HEK293 (cell line): ENCODE measurements around the gene OAT.
A peak's percentile ranks its signal among the peaks of the same experiment; 100 is the strongest.

Experiments
- FEZF1 ChIP-seq: fragments of 450-650 bp; formaldehyde crosslinking; IDR thresholded peaks from 2 replicates; pipeline ENCODE4 v1.5.1; 2016; ENCODE audit warnings: missing biosample characterization, missing genetic modification characterization
- GFI1B ChIP-seq: fragments of 450-650 bp; formaldehyde crosslinking; IDR thresholded peaks from 2 replicates; pipeline ENCODE4 v1.5.1; 2016; ENCODE audit warnings: missing biosample characterization, missing genetic modification characterization
- GLI2 ChIP-seq: fragments of 450-650 bp; formaldehyde crosslinking; IDR thresholded peaks from 2 replicates; pipeline ENCODE4; 2017; ENCODE audit warnings: missing biosample characterization, missing genetic modification characterization, low read depth, borderline replicate concordance
- GLIS1 ChIP-seq: fragments of 450-650 bp; formaldehyde crosslinking; IDR thresholded peaks from 2 replicates; pipeline ENCODE4 v1.5.1; 2016; ENCODE audit warnings: missing biosample characterization, missing genetic modification characterization
- MYNN ChIP-seq: fragments of 450-650 bp; formaldehyde crosslinking; IDR thresholded peaks from 2 replicates; pipeline ENCODE4 v1.5.1; 2016; ENCODE audit warnings: missing biosample characterization, missing genetic modification characterization, borderline replicate concordance
- SCRT2 ChIP-seq: fragments of 450-650 bp; formaldehyde crosslinking; IDR thresholded peaks from 2 replicates; pipeline ENCODE4 v1.5.1; 2016; ENCODE audit warnings: missing biosample characterization, missing genetic modification characterization
- ZBTB26 ChIP-seq: fragments of 450-650 bp; formaldehyde crosslinking; optimal IDR thresholded peaks from 2 replicates; pipeline ENCODE3; 2016; ENCODE audit warnings: missing biosample characterization, mild to moderate bottlenecking, missing genetic modification characterization
- ZNF138 ChIP-seq: fragments of 450-650 bp; formaldehyde crosslinking; IDR thresholded peaks from 2 replicates; pipeline ENCODE4 v1.5.1; 2016; ENCODE audit warnings: missing biosample characterization, missing genetic modification characterization, borderline replicate concordance
- ZNF239 ChIP-seq: fragments of 450-650 bp; formaldehyde crosslinking; IDR thresholded peaks from 2 replicates; pipeline ENCODE4 v1.5.1; 2016; ENCODE audit warnings: missing biosample characterization, missing genetic modification characterization
- ZNF248 ChIP-seq: fragments of 450-650 bp; formaldehyde crosslinking; IDR thresholded peaks from 2 replicates; pipeline ENCODE4 v1.5.1; 2017; ENCODE audit warnings: missing biosample characterization, missing genetic modification characterization
- ZNF335 ChIP-seq: fragments of 450-650 bp; formaldehyde crosslinking; conservative IDR thresholded peaks from 2 replicates; pipeline ENCODE4 v1.5.1; 2016; ENCODE audit warnings: missing biosample characterization, missing genetic modification characterization
- ZNF362 ChIP-seq: fragments of 450-650 bp; formaldehyde crosslinking; IDR thresholded peaks from 2 replicates; pipeline ENCODE4 v1.5.1; 2016; ENCODE audit warnings: missing biosample characterization, missing genetic modification characterization
- ZNF366 ChIP-seq: fragments of 450-650 bp; formaldehyde crosslinking; conservative IDR thresholded peaks from 2 replicates; pipeline ENCODE4 v1.5.1; 2016; ENCODE audit warnings: missing biosample characterization, missing genetic modification characterization
- ZNF416 ChIP-seq: fragments of 450-650 bp; formaldehyde crosslinking; IDR thresholded peaks from 2 replicates; pipeline ENCODE4 v1.5.1; 2016; ENCODE audit warnings: missing biosample characterization, missing genetic modification characterization
- ZNF426 ChIP-seq: fragments of 450-650 bp; formaldehyde crosslinking; IDR thresholded peaks from 2 replicates; pipeline ENCODE4 v1.5.1; 2017; ENCODE audit warnings: missing biosample characterization, missing genetic modification characterization, mild to moderate bottlenecking, inconsistent platforms, moderate library complexity
- ZNF473 ChIP-seq: fragments of 450-650 bp; formaldehyde crosslinking; IDR thresholded peaks from 2 replicates; pipeline ENCODE4 v1.5.1; 2017; ENCODE audit warnings: missing biosample characterization, missing genetic modification characterization
- ZNF501 ChIP-seq: fragments of 450-650 bp; formaldehyde crosslinking; IDR thresholded peaks from 2 replicates; pipeline ENCODE4 v1.5.1; 2016; ENCODE audit warnings: missing biosample characterization, missing genetic modification characterization
- ZNF548 ChIP-seq: fragments of 450-650 bp; formaldehyde crosslinking; IDR thresholded peaks from 2 replicates; pipeline ENCODE4 v1.5.1; 2016; ENCODE audit warnings: missing biosample characterization, missing genetic modification characterization
- ZNF549 ChIP-seq: fragments of 450-650 bp; IDR thresholded peaks from 2 replicates; pipeline ENCODE4 v1.5.1; 2018; ENCODE audit warnings: missing biosample characterization, missing genetic modification characterization, mild to moderate bottlenecking, inconsistent platforms, moderate library complexity
- ZNF670 ChIP-seq: fragments of 450-650 bp; formaldehyde crosslinking; IDR thresholded peaks from 2 replicates; pipeline ENCODE4 v1.5.1; 2016; ENCODE audit warnings: missing biosample characterization, missing genetic modification characterization, low read depth
- ZNF791 ChIP-seq: fragments of 450-650 bp; formaldehyde crosslinking; IDR thresholded peaks from 2 replicates; pipeline ENCODE4 v1.5.1; 2016; ENCODE audit warnings: missing biosample characterization, missing genetic modification characterization
- ZSCAN23 ChIP-seq: fragments of 450-650 bp; formaldehyde crosslinking; IDR thresholded peaks from 2 replicates; pipeline ENCODE4 v1.5.1; 2016; ENCODE audit warnings: missing biosample characterization, missing genetic modification characterization
- ZSCAN30 ChIP-seq: fragments of 450-650 bp; IDR thresholded peaks from 2 replicates; pipeline ENCODE4 v1.5.1; 2018; ENCODE audit warnings: missing biosample characterization, mild to moderate bottlenecking, missing genetic modification characterization, moderate library complexity
- TF ChIP-seq, protein P1 (sequence below): fragments of 450-650 bp; formaldehyde crosslinking; IDR thresholded peaks from 2 replicates; pipeline ENCODE4 v1.5.1; 2016; ENCODE audit warnings: missing biosample characterization, missing genetic modification characterization, low read depth
- TF ChIP-seq, protein P2 (sequence below): fragments of 450-650 bp; formaldehyde crosslinking; IDR thresholded peaks from 2 replicates; pipeline ENCODE4 v1.5.1; 2017; ENCODE audit warnings: missing biosample characterization, mild to moderate bottlenecking, missing genetic modification characterization, moderate library complexity
- TF ChIP-seq, protein P3 (sequence below): fragments of 450-650 bp; formaldehyde crosslinking; IDR thresholded peaks from 2 replicates; pipeline ENCODE4 v1.5.1; 2016; ENCODE audit warnings: missing biosample characterization, missing genetic modification characterization
- TF ChIP-seq, protein P4 (sequence below): fragments of 450-650 bp; formaldehyde crosslinking; IDR thresholded peaks from 2 replicates; pipeline ENCODE4 v1.5.1; 2016; ENCODE audit warnings: missing biosample characterization, missing genetic modification characterization, borderline replicate concordance

Gene OAT

DNA sequence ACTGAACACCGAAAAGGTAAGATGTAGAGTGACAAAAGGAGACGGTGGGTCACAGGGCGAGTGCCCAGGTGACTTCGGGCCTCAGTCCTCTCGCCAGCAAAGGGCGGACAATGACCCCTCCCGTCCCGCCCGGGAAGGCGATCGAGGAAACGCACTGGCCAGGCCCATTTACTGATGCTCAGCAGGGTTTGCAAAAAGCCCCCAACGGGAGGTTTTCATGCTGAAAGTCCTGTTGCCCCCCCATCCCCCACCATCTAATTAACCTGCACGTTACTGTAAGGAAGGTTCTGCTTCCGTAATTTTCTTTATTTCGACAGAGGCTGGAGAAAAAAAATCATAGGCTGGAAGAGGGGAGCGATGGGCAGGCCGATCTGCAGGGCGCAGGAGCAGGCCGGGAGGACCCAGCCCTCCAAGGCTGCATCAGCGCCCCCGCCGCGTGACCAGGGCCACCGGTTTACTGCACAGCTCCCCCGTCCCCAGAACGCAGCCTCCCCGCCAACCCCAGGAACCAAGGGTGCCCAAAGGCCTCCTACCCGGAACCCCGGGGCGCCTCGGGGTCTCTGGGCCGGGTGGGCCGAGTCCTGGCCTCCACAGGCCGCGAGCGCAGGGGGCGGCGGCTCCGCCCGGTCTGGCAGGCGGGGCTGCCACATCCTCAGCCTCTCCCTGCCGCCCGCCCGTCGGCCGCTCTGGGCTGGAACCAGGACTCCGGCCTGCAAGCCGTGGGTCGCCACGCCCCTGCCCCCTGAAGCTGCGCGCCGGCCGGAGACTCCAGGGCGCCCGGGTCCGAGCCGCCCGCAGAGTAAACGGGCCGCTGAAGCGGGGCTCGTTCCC is 613 bp downstream of the OAT start (continued):
- TF ChIP-seq ZNF548 (tag by site-specific recombination) (no peak), ZNF473 (tag by site-specific recombination) (no peak), MYNN (tag by site-specific recombination) (no peak), GLIS1 (tag by site-specific recombination) (0 out of 2 replicates have a peak, but pooled peaks have one; percentile 16), ZNF335 (tag by site-specific recombination) (peak; percentile 77), GLI2 (tag by site-specific recombination) (no peak), ZNF426 (tag by site-specific recombination) (no peak), ZNF416 (tag by site-specific recombination) (no peak), ZNF239 (tag by site-specific recombination) (no peak), ZNF791 (tag by site-specific recombination) (no peak), ZNF138 (tag by site-specific recombination) (no peak), ZBTB26 (tag by site-specific recombination) (no peak), SCRT2 (tag by site-specific recombination) (no peak), ZSCAN30 (tag by site-specific recombination) (peak; percentile 17; the same call in 1 of the 2 replicates), ZNF248 (tag by site-specific recombination) (no peak), ZNF501 (tag by site-specific recombination) (peak; percentile 30; the same call in 1 of the 2 replicates), FEZF1 (tag by site-specific recombination) (no peak), GFI1B (tag by site-specific recombination) (no peak), ZNF549 (tag by site-specific recombination) (no peak), ZSCAN23 (tag by site-specific recombination) (no peak), ZNF362 (tag by site-specific recombination) (no peak), ZNF366 (tag by site-specific recombination) (no peak), ZNF670 (tag by site-specific recombination) (no peak)
- TF ChIP-seq, protein P1, sequence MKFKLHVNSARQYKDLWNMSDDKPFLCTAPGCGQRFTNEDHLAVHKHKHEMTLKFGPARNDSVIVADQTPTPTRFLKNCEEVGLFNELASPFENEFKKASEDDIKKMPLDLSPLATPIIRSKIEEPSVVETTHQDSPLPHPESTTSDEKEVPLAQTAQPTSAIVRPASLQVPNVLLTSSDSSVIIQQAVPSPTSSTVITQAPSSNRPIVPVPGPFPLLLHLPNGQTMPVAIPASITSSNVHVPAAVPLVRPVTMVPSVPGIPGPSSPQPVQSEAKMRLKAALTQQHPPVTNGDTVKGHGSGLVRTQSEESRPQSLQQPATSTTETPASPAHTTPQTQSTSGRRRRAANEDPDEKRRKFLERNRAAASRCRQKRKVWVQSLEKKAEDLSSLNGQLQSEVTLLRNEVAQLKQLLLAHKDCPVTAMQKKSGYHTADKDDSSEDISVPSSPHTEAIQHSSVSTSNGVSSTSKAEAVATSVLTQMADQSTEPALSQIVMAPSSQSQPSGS (tag by site-specific recombination): no peak
- TF ChIP-seq, protein P2, sequence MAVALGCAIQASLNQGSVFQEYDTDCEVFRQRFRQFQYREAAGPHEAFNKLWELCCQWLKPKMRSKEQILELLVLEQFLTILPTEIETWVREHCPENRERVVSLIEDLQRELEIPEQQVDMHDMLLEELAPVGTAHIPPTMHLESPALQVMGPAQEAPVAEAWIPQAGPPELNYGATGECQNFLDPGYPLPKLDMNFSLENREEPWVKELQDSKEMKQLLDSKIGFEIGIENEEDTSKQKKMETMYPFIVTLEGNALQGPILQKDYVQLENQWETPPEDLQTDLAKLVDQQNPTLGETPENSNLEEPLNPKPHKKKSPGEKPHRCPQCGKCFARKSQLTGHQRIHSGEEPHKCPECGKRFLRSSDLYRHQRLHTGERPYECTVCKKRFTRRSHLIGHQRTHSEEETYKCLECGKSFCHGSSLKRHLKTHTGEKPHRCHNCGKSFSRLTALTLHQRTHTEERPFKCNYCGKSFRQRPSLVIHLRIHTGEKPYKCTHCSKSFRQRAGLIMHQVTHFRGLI (tag by site-specific recombination): no peak
- TF ChIP-seq, protein P3, sequence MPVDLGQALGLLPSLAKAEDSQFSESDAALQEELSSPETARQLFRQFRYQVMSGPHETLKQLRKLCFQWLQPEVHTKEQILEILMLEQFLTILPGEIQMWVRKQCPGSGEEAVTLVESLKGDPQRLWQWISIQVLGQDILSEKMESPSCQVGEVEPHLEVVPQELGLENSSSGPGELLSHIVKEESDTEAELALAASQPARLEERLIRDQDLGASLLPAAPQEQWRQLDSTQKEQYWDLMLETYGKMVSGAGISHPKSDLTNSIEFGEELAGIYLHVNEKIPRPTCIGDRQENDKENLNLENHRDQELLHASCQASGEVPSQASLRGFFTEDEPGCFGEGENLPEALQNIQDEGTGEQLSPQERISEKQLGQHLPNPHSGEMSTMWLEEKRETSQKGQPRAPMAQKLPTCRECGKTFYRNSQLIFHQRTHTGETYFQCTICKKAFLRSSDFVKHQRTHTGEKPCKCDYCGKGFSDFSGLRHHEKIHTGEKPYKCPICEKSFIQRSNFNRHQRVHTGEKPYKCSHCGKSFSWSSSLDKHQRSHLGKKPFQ (tag by site-specific recombination): no peak
- TF ChIP-seq, protein P4, sequence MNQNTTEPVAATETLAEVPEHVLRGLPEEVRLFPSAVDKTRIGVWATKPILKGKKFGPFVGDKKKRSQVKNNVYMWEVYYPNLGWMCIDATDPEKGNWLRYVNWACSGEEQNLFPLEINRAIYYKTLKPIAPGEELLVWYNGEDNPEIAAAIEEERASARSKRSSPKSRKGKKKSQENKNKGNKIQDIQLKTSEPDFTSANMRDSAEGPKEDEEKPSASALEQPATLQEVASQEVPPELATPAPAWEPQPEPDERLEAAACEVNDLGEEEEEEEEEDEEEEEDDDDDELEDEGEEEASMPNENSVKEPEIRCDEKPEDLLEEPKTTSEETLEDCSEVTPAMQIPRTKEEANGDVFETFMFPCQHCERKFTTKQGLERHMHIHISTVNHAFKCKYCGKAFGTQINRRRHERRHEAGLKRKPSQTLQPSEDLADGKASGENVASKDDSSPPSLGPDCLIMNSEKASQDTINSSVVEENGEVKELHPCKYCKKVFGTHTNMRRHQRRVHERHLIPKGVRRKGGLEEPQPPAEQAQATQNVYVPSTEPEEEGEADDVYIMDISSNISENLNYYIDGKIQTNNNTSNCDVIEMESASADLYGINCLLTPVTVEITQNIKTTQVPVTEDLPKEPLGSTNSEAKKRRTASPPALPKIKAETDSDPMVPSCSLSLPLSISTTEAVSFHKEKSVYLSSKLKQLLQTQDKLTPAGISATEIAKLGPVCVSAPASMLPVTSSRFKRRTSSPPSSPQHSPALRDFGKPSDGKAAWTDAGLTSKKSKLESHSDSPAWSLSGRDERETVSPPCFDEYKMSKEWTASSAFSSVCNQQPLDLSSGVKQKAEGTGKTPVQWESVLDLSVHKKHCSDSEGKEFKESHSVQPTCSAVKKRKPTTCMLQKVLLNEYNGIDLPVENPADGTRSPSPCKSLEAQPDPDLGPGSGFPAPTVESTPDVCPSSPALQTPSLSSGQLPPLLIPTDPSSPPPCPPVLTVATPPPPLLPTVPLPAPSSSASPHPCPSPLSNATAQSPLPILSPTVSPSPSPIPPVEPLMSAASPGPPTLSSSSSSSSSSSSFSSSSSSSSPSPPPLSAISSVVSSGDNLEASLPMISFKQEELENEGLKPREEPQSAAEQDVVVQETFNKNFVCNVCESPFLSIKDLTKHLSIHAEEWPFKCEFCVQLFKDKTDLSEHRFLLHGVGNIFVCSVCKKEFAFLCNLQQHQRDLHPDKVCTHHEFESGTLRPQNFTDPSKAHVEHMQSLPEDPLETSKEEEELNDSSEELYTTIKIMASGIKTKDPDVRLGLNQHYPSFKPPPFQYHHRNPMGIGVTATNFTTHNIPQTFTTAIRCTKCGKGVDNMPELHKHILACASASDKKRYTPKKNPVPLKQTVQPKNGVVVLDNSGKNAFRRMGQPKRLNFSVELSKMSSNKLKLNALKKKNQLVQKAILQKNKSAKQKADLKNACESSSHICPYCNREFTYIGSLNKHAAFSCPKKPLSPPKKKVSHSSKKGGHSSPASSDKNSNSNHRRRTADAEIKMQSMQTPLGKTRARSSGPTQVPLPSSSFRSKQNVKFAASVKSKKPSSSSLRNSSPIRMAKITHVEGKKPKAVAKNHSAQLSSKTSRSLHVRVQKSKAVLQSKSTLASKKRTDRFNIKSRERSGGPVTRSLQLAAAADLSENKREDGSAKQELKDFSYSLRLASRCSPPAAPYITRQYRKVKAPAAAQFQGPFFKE: no peak
